SK-N-SH treated with all-trans-retinoic acid at 6 μM for 48 hours (cell line): ENCODE measurements around the gene EML5.

ENCODE experiments used
- OSR1 ChIP-seq: fragments of 250-450 bp; sonication (Bioruptor Pico); IDR thresholded peaks from 2 replicates; pipeline ENCODE4 v1.8.0; 2022; ENCODE audit warnings: moderate library complexity, mild to moderate bottlenecking, inconsistent platforms
- TCF4 ChIP-seq: fragments of 250-450 bp; sonication (Bioruptor Pico); IDR thresholded peaks from 2 replicates; pipeline ENCODE4 v1.8.0; 2021; ENCODE audit warnings: mild to moderate bottlenecking, moderate library complexity, borderline replicate concordance
- ZC3H10 ChIP-seq: fragments of 250-450 bp; sonication (Bioruptor Pico); IDR thresholded peaks from 2 replicates; pipeline ENCODE4 v1.5.1; 2021; ENCODE audit warnings: mild to moderate bottlenecking, moderate library complexity
- ZNF70 ChIP-seq: fragments of 450-650 bp; formaldehyde crosslinking; IDR thresholded peaks from 2 replicates; pipeline ENCODE4 v1.5.0; 2020; ENCODE audit warnings: mild to moderate bottlenecking, moderate library complexity

GRCh38 chr14:88562831-88563686 is 229.7 kb downstream of the EML5 start, which contains the start of gene ZC3H14:
- TF ChIP-seq ZC3H10 (CRISPR knock-in tag): no peak
- TF ChIP-seq TCF4 (CRISPR knock-in tag): no peak
- TF ChIP-seq ZNF70 (CRISPR knock-in tag): peak; percentile 70; the same call in 1 of the 2 replicates
- no peak for TF ChIP-seq OSR1 (CRISPR knock-in tag)
